HG03196 (cell line): Measurements from ENCODE around the gene ITPRID2.

Source experiments
- ATAC-seq: cut with Tn5 transposase; IDR thresholded peaks from one replicate; pipeline ENCODE4 v1.9.1; 2021; ENCODE audit not compliant: unreplicated experiment

The ITPRID2 gene

DNA sequence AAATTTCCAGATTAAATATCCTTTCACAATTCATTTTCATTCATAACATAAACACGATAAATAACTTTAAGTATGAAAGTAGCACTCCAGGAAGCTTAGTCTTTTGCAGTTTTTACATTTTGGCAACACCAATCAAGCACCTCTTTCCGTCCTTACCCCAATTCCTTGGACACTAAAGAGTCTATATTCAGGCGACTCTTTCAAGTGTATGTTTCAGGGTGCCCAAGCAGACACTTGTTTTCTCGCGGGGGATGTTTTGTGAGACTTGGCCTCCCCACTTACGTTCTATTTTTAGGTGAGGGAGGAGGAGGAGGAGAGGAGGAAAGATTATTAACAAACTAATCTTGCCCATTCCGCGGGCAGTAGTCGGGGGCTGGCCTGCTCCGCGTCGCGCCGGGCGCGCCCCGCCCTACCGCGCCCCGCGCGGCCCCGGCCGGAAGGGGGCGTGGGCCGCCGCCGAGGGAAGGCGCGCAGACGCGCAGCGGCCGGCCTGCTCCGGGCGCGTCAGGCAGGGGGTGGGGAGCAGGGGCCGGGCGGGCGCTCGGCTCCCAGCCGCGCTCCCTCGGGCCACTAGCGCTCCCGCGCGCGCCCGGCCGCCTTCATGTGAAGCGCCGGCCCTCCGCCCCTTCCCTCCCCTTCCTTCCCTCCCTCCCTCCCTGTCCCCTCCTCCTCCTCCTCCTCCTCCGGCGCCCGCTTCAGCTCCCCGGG, at the start of gene ITPRID2:
Gene ITPRID2 (plus strand): TSS at position 473 of the 708 bp plus-strand sequence. CDS start 337 bp downstream, outside the sequence.
- peak; percentile 91 for ATAC-seq

GRCh38 chr2:181844551-181845290, 46.8 kb upstream of the ITPRID2 start:
- ATAC-seq = no peak

DNA sequence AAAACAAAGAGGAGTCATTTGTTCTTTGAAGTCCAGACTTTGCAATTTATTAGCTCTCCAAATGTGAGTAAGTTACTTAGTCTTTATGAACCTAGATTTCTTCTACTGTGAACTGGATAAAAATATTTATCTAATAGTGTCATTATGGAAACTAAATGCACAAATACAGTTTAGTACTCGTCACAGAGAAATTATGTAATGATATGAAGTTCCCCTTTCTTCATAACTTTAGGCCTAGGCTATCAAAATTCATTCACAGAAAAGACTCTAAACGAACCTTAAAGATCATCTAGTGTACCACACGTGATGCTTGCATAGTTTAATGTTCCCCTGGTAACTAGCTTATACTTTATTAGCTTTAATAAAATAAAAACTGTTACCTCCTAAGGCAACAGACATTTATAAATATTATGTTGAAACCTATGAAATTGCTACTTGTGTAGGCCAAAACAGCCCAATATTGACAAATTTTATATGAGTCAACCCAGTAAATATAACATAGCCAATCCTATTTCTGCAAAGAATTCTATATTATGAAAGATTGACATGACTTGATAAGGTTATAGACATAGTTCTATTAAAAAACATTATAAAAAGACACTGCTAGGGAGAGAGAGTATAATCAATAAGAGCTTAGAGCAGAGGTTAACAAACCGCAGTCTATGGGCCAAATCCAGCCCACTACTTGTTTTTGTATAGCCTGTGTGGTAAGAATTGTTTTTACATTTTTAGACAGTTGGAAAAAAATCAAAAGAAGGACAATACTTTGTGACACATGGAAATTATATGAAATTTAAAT, 44.9 kb upstream of the ITPRID2 start:
- ATAC-seq = no peak

DNA sequence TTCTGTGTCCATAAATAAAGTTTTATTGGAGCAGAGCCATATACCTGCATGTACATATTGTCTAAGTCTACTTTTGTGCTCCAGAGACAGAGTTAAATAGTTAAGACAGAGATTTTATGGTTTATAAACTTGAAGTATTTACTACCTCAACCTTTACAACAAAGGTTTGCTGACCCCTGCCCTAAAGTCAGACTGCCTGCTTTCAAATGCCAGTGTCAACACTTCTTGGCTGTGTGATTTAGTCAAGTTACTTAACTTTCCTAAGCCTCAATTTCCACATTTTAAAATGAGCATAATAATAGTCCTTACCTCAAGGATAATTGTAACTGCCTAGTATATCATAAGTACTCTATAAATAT, 44.4 kb upstream of the ITPRID2 start:
- no peak for ATAC-seq

- ATAC-seq = no peak
Observed at GRCh38 chr2:181847702-181848101, 43.8 kb upstream of the ITPRID2 start.

DNA sequence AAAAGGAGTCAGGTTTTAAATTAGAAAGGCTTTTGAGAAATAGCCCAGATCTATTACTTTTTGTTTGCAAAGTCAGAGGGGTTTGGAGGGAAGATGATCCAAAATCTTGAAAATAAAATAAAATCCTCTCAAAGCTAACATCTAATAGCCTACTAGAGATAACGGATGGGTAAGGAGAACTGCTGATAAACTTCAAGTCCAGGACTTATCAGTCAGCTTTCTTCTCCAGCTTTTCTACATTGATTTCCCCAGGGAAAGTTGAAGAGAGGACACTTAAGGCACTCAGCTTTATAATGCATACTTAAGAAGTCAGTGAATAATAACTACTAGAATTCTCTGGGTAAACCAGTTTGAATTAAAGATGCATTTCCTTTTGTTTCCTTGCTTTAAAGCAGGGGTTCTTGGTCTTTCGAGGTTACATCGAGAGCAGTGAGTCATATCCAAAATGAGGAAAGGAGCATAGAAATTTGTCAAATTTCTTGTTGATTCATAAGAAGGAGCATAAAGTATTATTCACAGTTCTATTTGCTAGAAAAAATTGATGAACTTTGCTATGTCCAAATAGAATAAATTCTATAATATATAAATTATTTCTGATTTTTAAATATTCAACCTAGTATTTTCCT, 43.2 kb upstream of the ITPRID2 start:
- no peak for ATAC-seq

DNA sequence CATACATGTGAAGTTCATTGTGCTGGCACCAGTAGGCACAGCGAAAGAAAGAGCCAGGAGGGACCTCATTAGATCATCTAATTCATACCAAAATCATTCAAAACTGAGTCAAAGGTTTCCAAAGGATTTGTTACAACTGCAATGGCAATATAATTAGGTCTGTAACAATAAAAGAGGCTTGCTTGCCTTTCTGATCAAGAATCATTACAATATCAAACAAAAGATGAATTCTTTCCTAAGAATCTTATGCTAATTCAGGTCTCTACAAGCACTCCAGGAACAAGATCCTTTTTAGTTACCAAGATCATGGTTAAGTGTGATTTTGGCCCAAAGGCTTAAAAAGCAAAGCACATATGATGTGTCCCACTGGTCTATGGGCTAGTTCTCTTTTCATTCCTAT, 41.9 kb upstream of the ITPRID2 start:
- no peak for ATAC-seq

- no peak for ATAC-seq
Observed at GRCh38 chr2:181850936-181851560, 40.5 kb upstream of the ITPRID2 start.

- no peak for ATAC-seq
Observed at GRCh38 chr2:181851726-181852125, 39.8 kb upstream of the ITPRID2 start.

GRCh38 chr2:181853696-181854095, 37.8 kb upstream of the ITPRID2 start:
- ATAC-seq = no peak

- ATAC-seq = no peak
Observed at GRCh38 chr2:181857483-181857882, 34.0 kb upstream of the ITPRID2 start.

GRCh38 chr2:181858600-181858999, 32.9 kb upstream of the ITPRID2 start:
- ATAC-seq = no peak

- ATAC-seq = no peak
Observed at GRCh38 chr2:181859123-181859522, 32.4 kb upstream of the ITPRID2 start.

DNA sequence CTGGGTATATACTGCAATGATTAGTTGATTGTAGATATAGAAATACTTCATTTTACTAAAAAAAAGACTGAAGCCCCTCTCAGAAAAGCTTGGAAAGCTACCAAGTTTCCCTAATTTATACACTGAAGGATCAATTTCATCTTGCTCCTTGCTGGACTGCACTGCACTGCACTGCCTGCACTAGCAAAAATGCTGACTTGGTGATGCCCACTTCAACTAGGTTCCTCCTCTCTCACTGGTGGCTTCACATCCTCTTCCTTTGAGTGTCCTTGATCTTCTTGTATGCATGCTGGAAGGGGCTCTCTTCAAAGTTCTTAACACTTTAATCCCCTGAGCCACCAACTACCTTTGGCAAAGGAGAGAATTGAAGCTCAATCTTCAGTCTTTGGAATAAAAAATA, 31.7 kb upstream of the ITPRID2 start:
- ATAC-seq = no peak

- ATAC-seq = no peak
Observed at GRCh38 chr2:181861379-181861778, 30.2 kb upstream of the ITPRID2 start.

DNA sequence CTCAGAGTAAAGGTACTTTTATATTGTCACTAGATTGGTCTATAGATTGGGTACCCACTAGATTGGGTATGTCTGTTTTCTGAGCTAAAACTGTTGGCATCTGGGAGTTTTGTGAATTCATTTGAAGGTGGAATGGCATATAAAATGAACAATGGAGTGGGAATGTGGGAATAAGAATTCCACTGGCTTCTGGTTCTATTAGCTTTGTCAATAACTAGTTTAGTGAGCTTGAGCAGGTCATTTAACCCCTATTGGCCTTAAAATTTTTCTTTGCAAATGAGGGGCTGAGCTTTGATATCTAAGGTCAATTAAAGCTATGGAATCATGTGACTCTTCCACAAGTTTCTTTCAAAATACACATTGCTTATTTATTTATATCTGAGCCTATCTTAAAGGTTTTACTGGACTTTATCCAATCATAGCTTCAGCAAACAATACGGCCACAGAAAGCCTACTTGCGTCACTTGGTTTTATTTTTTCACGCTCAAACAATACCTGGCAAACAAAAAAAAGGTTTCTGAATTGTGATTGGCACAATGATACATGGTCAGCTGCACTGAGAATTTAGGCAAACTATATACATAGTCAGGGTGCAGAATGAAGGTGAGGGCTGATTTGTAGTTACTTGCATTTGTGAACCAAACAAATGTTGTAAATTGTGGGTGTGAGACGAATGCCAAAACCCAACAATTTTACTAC, 28.8 kb upstream of the ITPRID2 start:
- no peak for ATAC-seq

DNA sequence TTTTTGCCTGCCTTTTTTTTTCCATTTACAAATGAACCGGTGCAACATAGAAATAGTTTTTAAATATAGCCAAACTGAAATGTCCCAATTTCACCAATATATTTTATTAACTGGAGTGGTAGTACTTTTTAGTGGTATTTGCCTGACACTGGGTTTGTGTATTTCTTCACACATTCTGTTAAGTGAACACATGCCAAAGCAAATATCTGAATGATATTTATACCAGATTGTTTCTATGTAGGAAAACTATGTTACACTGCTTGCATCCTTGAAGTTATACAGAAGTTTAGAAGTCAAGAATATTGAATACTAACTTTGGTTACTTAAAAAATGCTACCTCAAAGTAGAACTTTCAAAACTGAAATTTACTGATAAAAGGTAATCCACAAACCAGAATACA, 19.4 kb upstream of the ITPRID2 start:
- no peak for ATAC-seq

DNA sequence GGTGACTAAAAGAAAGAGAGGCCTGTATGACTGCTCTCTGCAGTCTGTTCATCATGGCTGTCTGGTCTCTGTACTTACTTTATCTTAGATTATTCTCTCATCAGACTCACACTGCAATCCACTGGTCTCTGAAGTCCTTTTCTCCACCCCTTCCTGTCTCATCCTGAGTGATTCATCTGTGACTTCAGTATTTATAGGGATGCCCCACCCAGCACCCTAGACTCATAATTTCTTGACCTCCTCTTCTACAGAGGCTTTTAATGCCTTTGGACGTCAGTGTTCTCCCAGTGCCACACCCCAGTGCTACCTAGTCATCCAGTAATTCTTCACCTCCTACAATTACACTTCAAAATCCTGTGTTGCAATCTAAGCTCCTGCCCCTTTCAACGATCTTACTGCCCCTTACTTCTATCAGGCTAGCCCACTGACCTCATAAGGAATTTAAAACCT, 14.9 kb upstream of the ITPRID2 start:
- no peak for ATAC-seq

DNA sequence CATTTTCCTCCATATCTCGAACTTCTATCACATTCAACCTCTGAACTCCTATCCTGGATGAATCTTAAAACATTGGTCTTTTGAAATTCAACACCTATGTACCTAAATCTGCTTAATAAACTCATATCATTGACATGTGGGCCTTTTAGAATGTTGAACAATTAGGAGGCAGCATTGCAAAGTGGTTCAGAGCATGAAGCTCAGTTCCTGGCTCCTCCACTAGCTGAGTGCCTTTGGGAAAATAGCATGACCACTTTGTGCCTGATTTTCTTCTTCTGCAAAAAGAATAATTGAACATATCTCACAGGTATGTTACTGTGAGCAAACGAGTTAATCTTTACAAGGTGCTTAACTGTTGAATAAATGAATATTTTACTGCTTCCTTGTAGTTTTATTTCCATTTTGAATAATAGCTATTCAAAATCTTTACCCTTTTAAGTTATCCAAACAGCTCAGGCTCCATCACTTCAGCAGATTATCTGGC, 14.3 kb upstream of the ITPRID2 start:
- no peak for ATAC-seq

DNA sequence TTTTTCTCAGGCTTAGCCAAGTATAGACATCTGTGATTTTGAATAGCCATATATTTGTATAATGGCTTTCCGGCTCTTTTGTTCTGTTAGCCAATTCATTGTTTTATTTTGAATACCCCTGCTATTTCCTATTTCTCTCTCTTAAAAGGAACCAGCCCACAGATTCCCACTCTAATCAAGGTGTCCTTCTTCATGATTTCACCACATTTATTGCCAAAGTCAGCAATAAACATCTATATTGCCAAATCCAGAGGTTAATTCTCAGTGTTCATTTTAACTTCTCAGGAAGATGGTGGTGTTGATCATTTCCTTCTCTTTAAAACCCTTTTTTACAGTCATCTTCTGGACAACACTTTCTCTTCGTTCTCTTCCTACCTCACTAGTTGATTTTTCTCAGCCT, 13.1 kb upstream of the ITPRID2 start:
- no peak for ATAC-seq
